Cardiac septum (tissue), 1 donor: Measurements from ENCODE around the gene FGD2. TPM values are rescaled to one million over a fixed set of nuclear protein-coding genes. Genes with fewer than 3 reads are reported as not detected.
"Not testable (repeated sequence)": the region's sequence is repeated elsewhere in the genome, so short reads cannot be mapped to it uniquely, and the experiment has no call there.

Source experiments
- DNase-seq: peaks from one replicate; pipeline ENCODE4 v3.0.0-alpha.2; 2020; ENCODE audit warnings: low spot score
- intact Hi-C: fragments of 100-400 bp; cut with DNase I; formaldehyde crosslinking; loops from one replicate; pipeline ENCODE4 v1.14.0; 2022
- total RNA-seq: library from RNA; stranded (reverse); fragmentation: NEBNext Ultra II Directional; extraction: Animal tissue kit (Norgen Biotek cat#: 25700); gene quantifications from one replicate; pipeline ENCODE4 v1.2.1, GENCODE V29; 2021
- donor health status: DM: no; HTN: no; CAD: no.

The FGD2 gene
- total RNA-seq, 1 donor from 2014 or later = 2.3 TPM

- intact Hi-C loops = no loop called here
- DNase-seq = no peak
Measured at GRCh38 chr6:36985417-36985807, 20.0 kb upstream of the FGD2 start.

DNA sequence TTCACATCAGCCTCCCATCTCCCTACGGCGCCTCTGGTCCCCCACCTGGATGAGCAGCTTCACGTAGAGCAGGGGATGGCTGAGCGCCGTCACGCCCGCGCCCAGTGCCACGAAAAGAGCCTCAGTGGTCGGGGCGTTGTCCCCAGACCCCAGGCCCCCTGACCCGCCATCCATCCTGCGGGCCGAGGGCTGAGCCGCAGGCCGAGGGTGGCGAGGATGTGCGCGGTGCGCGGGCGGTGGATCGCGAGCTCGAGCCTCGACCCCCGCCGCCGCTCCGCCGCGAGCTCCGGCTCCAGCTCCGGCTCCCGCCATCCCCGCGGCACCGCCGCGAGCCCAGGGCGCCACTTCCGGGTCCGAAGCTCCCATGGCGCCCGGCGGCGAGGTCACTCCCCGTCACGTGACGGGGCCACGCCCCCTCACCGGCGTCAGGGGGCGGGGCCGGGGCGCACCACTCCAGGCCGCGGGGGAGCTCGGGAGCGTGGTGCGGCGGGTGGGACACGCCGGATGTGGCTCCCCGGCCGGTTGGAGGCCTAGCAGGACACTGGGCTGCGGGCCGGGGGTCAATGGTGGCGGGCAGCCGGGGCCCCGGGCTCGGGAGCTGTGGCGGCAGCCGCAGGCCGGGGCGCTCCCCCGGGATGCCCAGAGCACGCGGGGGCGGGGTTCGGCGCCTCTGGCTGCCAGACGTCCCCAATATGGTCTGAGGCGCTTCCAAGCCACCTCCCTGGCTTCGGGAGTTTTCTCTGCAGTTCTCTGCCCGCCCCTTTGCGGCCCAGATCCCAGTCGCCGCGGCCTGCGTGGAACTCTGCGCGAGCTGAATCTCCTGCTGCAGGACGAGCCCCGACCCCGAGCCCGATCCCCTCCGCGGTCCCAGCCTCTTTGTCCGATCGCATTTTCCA lies 19.4 kb upstream of the FGD2 start, which contains the start of gene MTCH1:
Gene MTCH1, minus strand, starts transcription at position 389 of the 896 bp plus-strand sequence. Its CDS starts 23 bp downstream, at position 366.
- peak; percentile 95 for DNase-seq
- intact Hi-C loops = no loop called here

DNA sequence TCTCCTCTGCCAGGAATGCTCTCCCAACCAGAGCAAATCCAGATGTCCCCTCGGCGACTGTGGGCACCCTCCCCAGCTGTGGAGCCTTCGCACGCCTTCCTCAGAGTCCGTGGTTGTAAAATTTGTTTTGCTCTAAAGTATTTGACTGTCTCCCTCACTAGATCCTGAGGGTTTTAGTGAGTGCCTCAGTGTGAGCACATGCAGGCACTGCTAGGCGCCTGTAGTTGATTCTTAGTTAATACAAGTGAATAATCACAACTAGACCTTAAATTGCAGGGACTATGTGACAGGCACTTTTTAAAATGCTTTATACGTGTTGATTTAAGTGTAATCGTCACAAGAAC lies 18.8 kb upstream of the FGD2 start:
- no peak for DNase-seq
- intact Hi-C loops = no loop called here

- intact Hi-C loops = no loop called here
- DNase-seq = no peak
Measured at GRCh38 chr6:36989264-36989663, 16.2 kb upstream of the FGD2 start.

- intact Hi-C loops = not testable (repeated sequence)
Measured at GRCh38 chr6:36990401-36990800, 15.1 kb upstream of the FGD2 start.

DNA sequence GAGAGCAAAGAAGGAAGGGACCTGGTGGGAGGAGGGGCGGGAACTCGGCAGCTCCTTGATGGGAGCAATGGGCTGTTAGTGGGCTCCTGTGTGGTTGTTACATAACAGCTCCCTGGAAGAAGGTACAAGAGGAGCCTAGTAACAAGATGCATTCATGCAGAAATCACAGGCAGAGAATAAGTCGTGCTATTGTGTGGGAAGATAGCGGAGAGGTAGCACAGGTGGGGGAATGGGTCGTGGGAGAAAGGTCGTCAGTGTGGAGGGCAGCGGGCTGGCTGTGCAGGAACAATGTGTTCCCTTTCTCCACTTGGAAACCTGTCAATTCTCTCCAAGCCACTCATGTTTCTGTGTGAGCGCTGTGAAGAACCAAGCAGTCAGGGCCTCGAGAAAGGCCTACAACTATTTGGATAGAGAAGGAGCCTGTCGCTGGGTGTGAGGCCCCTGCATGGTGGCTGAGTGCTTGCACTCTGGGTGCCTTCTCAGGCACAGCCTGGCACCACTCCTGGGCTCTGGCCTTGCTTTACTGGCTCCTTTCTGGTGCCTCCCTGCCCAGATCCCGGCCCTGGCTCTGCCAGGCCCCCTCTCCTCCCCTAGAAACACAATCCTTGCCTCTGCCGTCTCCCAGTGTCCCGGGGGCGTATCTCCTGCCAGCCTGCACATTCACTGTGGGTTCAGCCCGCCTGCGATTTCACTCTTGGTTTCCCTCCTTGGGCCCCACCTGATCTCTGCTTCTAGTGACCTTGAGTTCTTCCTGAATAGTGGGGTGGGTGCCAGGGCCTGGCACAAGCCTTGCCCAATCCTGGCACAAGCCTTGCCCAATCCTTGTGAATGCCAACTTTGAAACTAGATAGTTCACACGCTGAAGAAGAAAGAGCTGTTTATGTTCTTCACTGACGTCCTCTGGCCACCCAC lies 7.4 kb upstream of the FGD2 start:
- intact Hi-C loops = no loop called here
- no peak for DNase-seq

More at GRCh38 chr6:36990401-36990800, 15.1 kb upstream of the FGD2 start:
- DNase-seq = not testable (repeated sequence)

GRCh38 chr6:36998723-36999038 lies 6.8 kb upstream of the FGD2 start:
- no peak for DNase-seq

DNA sequence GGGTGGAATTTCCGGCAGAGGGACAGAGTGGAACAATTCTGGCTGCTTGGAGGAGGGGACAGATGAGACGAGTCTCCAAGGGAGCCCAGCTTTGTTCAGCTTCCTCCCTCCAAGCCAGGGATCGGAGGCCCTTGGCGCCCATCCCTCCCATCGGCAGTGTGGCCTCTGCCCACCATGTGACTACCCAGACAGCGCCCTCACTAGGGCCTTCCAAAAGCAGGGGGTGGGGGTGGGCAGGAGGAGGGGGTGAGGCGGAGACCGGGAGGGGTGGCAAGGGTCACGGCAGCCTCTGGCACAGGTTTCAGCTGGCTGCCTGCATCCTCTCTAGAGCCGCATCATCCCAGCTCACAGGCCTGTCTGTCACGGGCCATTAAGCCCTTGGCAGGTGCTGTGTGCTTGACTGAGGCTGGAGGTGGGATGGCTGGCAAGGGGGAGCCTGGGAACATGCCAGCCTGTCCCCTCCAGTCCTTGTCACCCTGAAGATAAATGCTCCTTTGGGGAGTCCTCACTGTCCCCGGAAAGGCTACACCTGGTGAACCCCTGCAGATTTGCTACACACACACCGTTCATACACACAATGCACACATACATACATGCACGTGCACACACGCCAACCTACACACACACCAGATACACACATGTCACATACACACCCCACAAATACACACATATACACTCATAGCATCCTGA lies 6.2 kb upstream of the FGD2 start:
- intact Hi-C loops = no loop called here
- DNase-seq = no peak

More at GRCh38 chr6:36998723-36999038, 6.8 kb upstream of the FGD2 start:
- intact Hi-C loops = no loop called here

- no peak for DNase-seq
- intact Hi-C loops = no loop called here
Measured at GRCh38 chr6:36999751-37000125, 5.7 kb upstream of the FGD2 start.

GRCh38 chr6:37004044-37004980 lies 1.1 kb upstream of the FGD2 start:
- intact Hi-C loops = no loop called here
- no peak for DNase-seq

DNA sequence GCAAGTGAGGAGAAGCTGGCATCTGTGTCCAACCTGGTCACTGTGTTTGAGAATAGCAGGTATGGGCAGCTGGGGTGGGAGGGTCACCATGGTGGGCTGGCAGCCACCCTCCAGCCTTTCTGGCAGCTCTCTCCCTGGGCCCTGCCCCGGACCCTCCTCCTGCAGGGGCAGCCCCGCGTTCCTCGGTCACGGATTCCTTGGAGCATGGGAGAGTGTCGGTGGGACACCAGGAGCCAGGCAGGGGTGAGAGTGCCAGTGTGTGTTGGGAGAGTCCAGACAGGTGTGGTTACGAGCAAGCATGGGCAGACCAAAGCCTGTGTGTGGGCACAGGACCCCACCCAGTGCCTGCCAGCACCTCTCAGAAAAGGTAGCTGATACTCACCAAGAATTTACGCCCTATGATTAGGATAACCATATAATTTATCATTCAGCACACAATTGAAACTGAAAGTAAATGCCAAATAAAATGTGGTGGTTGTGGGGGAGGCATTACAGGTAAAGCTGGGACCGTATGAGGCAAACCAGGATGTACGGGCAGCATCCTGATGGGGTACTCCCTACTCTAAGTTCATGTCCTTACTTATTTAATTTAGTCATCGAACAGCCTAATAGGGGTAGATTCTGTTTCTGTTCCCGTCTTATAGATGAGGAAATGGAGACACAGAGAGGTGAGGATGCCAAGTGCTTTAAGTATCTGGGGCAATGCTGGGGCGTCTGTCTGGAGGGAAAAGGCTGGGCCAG lies 542 bp downstream of the FGD2 start:
- intact Hi-C loops = no loop called here
- DNase-seq = no peak

DNA sequence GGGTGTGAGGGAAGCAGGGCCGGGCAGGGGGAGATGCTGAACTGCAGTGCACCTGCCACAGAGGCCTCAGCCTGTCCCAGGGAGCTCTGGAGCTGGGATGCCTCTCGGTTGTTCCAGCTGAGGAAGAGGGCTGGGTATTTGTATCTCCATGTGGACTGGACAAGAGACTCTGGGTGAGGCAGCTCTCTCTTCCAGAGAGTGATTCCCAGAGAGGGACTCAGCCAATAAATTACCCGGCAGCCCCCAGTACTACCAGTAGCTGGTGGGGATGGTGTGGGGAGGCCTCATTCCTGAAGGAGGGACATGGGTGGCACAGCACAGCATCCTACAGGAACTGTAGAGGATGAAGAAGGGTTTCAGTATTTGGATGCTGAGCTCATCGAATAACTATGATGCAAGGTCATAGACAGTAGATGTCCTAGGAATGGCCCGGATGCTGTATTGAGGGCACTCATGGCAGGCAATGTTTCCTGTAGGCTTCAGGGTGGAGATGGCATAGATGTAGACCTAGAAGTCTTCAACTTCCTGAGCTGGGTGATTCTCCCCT lies 1.4 kb downstream of the FGD2 start:
- intact Hi-C loops = no loop called here
- no peak for DNase-seq

DNA sequence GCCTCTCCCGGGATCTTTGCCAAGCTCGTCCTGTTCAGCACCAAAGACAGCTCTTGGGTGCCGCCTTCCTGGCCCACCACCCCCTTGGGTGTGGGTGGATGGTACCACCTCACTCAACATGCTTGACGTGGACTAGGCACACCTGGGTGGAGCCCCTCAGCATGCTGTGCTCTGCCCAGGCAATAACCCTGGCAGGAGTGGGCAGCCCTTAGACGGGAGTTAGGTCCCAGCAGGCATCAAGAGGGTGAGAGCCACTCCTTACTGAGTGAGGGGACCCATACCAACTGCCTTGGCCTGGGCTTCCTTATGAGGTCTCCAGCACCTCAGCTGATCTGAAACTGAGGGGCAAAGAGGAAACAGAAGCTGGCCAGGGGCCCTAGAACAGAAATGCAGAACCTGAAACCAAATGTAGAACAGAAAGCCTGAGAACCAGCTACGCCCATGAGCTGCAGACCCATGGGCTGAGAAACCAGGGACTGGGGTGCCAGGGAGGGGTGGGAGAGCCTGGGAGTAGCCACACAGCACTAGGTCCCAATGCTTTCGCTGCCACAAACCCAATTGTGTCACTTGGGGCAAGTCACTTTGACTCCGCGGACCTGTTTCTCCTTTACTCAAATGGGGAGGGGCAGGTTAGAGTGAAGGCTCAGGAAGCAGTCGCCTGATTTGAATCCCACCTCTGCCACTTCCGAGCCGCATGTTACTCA lies 2.0 kb downstream of the FGD2 start:
- DNase-seq = no peak
- intact Hi-C loops = no loop called here

DNA sequence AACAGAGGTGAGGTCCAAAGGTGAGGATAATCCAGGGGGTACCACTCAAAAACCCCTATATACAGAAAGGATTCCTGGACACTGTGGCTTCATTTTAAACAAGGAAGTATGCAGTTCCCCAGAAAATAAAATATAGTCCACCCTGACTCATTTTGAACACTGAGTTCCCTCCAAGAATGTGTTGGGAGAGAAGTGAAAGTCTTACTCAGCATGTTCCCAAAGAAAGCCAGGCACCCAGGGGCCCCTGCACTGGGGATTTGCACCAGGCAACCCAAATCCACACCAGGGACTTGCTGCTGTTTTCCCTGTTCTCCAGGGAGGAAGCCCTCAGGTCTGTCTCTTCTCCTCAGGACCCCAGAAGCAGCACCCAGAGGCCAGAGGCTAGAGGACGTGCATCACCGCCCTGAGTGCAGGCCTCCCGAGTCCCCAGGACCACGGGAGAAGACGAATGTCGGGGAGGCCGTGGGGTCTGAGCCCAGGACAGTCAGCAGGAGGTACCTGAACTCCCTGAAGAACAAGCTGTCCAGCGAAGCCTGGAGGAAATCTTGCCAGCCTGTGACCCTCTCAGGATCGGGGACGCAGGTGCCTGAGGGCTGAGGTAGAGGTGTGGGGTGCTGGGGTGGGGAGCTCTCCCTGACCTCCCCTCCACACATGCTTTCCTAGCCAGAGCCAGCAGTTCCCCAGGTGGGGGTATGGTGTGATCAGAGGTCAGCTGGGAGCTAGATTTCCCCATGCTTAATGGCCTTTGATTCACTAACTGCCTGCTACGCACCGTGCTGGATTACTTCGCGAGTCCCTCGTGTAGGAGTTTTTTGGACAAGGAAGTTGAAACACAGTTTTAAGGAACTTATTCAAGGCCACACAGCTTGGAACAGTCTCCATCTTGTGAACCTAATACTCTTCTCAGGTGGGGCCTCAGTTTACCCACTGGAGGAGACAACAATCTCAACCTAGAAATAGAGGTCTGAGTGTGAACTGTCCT lies 3.3 kb downstream of the FGD2 start:
- intact Hi-C loops = no loop called here
- DNase-seq = no peak

GRCh38 chr6:37010402-37010892 lies 5.0 kb downstream of the FGD2 start:
- DNase-seq = no peak
- intact Hi-C loops = no loop called here
